Activated T-helper 1 cell treated with anti-CD3 and anti-CD28 coated beads, Interleukin-2, amount 50 U/mL, for 16 hours (primary cell): ENCODE results near the gene MAP3K3.

Source experiments
- DNase-seq, 2 donors: peaks; one replicate each; pipeline ENCODE4 v3.0.0-alpha.2; 2020; ENCODE audit warnings: low read depth in 1 of 2, low spot score in 1 of 2

The MAP3K3 gene

DNA sequence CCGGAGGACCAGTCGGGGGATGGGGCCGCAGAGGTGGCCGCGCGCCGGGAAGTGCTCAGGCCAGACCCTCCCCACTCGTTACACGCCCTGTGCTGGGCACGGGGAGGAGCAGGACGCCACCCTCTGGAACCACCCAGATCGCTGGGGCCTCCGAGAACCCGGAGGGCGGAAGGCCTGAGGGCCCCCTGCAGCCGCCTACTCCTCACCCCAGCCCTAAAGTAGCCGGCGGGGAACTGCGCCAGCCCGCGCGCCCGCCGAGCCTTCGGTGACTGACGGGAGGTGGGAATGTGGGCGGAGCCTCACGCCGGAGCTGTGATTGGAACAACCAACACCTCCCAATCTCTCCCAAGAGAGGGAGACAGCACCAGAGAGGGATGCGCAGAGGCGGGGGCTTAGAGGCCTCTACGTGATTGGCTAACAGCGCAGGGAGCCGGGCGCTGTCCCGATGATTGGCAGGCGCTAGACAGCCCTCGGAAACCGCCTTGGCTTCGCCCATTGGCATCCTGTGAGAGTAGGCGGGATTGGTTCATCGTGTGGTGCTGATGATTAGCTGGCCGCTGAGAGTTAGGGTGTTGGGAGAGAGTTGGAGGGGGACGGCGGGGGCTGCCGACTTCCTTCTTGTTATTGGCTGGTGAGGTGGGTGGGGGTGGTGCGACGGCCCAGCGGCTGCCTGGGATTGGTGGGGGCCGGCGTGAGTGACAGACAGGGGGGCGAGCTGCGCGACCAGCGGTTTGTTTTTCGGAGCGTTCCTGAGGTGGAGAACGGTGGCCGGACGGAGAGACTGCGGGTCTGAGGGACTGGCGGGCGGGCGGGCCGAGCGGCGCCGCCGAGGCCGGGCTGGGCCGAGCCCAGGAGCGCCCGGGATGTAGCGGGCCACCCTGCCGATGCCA is at the start of gene MAP3K3:
Gene MAP3K3 (plus strand): TSS at position 734 of the 890 bp plus-strand sequence. CDS start 343 bp downstream, outside the sequence.
- DNase-seq = peak; percentile 92 to 95

DNA sequence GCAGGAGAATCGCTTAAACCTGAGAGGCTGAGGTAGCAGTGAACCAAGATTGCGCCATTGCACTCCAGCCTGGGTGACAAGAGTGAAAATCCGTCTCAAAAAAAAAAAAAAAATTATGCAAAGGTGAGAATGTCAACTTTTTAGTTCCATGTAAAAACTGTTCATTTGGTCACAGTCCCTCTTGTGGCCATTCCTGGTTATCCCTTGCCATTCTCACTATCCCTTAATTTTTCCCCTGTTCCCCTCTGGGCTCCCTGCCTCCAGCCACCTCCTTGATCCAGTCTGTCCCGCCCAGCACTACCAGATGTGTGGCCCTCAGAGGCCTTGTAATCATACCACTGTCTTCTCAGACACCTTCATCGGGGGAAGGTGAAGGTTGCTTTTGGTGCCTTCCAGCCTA is 48.6 kb upstream of the MAP3K3 start:
- DNase-seq = no peak

DNA sequence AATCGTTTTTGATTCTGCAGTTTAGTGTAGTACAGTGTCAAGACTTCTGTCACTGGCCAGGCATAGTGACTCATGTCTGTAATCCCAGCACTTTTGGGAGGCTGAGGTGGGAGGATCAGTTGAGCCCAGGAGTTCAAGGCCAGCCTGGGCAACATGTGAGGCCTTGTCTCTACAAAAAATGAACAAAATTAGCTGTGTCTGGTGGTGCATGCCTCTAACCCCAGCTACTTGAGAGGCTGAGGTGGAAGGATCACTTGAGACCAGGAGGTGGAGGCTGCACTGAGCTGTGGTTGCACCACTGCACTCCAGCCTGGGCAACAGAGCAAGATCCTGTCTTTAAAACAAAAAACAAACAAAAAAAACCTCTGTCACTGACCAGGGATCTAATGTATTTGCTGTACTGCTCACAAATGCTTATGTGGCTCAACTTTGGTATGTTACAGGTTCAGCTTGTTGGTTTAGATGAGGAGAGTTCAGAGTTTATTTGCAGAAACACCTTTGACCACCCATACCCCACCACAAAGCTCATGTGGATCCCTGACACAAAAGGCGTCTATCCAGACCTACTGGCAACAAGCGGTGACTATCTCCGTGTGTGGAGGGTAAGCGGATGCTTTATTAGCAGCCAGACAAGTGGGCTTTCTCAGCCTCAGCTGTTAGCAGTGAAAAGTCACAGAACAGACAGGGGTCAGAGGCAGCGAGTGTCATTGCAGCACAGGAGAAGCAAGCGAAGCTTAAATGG is 44.0 kb upstream of the MAP3K3 start:
- DNase-seq = no peak

DNA sequence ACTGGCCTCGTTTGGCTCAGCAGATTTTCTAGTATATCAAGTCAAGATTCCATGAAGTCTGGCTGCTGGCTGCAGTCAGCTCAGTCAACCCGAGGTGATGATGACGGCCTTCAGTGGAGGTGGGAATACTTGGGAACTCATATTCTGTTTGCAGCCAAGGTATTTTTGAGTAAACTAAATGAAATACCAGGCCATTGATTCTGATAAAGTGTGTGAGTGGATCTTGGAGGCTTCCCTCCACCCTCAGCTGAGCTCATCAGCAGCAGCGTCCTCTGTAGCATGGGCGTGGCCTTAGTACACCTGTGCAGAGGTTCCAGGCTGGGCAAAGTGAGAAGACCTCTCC is 43.5 kb upstream of the MAP3K3 start:
- no peak for DNase-seq

DNA sequence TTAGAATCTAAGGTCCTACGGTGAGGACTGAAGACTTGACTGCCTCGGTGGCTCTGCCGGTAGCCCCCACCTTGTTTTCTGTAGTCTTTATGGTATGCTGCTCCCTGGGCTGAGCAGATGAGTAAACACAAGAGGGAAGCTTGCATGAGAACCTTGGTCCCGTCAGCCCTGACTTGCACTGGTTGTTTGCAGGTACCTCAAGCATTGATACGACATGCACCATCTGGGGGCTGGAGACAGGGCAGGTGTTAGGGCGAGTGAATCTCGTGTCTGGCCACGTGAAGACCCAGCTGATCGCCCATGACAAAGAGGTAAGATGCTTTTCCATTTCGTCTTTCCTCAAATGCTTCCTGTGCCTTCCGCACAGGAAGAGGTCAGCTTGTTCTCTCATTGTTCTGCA is 42.6 kb upstream of the MAP3K3 start:
- no peak for DNase-seq

DNA sequence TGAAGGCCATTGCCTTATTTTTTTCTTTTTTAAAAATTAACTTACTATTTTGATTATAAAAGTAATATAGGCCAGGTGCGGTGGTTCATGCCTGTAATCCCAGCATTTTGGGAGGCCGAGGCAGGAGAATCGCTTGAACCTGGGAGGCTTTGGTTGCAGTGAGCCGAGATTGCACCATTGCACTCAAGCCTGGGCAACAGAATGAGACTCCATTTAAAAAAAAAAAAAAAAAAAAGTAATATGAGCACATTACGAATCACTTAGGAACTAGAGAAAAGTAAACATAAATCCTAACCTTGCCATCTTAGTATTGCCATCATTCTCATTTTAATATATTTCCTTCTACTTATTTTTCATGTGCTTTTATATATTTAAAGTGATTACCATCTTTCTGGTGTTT is 34.4 kb upstream of the MAP3K3 start:
- no peak for DNase-seq

DNA sequence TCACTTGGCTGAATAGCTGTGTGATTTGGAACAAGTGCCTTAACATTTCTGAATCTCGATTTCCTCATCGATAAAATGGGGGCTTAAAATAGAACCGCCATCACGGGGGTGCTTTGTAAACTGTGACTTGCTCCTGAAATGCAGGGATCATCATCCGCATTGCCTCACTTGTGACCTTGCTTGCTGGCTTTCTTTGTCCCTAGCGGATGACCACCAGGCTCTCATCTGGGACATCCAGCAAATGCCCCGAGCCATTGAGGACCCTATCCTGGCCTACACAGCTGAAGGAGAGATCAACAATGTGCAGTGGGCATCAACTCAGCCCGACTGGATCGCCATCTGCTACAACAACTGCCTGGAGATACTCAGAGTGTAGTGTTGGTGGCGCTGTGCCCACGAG is 33.4 kb upstream of the MAP3K3 start:
- DNase-seq = no peak

DNA sequence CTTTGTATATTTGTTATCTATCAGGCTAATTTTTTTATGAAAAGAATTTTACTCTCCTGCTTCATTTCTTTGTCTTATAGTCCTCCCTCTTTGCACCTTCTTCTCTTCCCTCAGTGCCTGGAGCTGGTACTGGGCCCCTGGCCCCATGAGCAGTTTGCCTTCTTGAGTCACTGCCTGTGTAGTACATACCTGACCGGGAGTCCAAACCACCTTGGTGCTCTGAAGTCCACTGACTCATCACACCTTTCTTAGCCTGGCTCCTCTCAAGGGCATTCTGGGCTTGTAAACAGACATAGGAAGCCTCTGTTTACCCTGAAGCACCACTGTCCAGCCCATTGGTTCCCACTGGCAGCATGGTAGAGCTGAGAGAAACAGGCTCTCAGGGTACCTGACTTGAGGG is 32.6 kb upstream of the MAP3K3 start:
- no peak for DNase-seq

DNA sequence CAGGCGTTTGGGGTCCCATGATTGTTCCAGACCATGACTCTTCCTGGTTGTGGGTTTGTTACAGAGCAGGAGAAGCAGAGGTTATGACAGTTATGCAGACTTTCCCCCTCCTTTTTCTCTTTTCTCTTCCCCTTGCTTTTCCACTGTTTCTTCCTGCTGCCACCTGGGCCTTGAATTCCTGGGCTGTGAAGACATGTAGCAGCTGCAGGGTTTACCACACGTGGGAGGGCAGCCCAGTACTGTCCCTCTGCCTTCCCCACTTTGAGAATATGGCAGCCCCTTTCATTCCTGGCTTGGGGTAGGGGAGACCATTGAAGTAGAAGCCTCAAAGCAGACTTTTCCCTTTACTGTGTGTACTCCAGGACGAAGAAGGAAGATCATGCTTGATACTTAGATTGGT is 29.4 kb upstream of the MAP3K3 start:
- DNase-seq = no peak

DNA sequence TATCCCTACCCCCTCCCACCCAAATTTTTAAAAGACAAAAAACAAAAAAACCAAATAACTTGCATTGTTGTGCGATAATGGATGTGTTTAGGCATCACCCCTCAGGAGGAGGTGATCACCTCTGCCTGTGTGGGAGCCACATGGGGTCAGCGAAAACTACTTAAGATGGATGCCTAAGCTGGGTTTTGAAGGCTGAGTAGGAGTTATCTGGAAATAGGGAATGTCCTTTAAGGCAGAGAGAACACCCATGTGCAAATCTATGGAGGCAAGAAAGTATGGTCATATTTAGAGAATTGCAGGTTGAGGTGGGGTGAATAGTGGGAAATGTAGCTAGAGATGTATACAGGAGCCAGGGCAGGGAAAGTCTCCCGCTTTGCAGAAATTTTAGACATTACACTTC is 27.1 kb upstream of the MAP3K3 start:
- no peak for DNase-seq

DNA sequence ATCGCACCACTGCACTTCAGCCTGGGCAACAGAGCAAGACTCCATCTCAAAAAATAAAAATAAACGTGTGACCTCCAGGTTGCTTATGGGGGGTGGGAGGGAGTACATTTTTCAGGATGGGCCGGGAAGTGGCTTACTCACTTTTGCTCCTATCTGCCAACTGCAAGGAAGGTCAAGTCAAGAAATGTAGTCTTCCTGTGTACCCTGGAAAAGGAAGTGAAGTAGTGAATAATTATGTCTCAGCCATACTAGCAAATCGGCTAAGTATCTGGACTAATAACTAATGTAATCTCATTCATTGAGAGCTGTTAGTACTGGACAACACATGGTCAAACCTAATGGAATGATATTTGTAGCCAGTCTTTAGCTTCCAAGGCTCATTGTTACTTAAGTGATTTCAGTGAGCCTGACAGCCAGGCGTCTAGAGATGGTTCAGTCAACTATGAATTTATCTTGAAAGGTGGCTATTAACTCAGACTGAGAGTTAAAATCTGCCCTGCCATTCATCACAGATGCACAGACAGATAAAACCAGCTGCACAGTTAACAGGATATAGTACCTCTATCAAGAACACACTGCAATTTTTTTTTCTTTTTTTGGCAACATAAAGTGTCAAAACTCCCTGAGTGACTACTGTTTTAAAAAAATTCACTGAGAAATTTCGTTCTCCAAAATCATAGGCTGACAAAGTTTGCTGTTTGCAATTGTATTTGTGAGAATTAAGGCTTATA is 25.2 kb upstream of the MAP3K3 start:
- DNase-seq = no peak

DNA sequence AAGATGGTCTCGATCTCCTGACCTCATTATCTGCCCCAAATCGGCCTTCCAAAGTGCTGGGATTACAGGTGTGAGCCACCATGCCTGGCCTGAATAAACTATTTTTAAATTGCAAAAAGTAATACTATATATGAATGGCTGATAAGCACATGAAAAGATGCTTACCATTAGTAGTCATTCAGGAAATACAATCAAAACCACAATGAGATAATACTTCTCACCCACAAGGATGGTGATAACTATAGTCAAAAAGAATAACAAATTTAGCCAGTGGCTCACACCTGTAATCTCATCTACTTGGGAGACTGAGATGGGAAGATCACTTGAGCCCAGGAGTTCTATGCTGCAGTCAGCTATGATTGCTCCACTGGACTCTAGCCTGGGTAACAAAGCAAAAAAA is 23.9 kb upstream of the MAP3K3 start:
- DNase-seq = no peak

DNA sequence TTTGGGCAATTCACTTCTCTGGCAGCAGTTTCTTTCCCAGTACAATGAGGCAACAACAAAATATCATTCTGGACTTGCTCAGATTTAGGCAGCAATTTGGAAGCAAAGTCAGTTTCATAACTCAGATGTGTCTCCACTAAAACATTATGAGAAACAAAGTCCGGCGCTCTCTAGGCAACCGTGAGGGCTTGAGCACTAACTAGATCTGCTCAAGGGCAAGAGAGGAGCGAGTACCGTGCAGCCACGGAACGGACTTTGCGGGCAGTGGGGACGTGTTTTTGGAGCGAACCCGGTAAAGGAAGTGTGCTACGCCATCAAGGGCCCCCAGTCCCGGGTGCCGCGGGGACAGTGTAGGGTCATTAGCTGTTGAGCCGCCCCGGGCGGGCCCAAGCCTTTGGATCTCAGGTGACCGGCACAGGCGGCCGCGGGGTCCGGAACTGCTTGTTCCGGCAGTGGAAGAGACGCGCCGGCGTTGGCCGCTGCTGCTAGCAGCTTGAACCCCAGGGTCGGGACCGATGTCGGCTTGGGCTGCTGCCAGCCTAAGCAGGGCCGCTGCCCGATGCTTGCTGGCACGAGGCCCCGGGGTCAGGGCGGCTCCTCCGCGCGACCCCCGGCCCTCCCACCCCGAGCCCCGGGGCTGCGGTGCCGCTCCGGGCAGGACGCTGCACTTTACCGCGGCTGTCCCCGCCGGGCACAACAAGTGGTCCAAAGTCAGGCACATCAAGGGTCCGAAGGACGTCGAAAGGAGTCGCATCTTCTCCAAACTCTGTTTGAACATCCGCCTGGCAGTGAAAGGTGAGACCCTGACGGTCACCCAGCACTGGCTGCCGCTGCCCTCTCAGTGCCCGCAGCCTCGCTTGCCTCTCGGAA is 21.4 kb upstream of the MAP3K3 start, which contains the start of gene TACO1:
Gene TACO1 (plus strand): TSS at position 327 of the 870 bp plus-strand sequence. CDS start 189 bp downstream, at position 516.
- DNase-seq = peak; percentile 52 to 57

DNA sequence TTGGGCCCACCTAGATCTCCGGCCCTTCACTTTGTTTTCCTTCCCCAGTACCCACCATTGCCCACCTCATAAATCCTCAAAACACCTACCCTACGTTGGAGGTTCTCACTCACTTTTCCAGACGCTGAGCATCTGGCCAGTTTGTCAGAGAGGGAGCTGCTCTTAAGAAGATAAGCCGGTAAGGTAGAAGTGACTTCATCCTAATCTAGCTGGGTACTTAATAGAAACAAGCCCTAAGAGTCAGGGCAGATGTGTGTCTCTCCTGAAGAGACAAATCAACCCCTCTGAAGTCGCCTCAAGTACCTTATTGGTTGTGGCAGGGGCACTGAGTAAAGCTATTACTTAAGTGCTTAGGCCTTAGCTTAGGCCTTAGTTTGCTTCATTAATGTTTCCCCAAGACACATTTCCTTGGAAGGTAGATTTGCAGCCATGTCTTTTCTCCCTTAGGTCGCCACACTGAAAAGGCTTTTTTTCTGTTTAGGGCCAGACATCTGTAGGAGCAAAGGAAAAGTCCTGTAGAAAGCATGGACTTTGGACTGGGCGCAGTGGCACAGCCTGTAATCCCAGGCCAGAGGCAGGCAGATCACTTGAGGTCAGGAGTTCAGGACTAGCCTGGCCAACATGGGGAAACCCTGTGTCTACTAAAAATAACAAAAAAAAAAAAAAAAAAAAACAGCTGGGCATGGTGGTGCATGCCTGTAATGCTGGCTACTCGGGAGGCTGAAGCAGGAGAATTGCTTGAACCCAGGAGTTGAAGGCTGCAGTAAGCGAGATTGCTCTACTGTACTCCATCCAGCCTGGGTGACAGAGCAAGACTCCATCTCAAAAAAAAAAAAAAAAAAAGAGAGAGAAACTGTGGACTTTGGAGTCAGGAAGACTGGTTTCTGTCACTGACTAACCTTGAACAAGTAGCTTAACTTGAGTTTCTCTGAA is 20.5 kb upstream of the MAP3K3 start:
- DNase-seq = no peak

DNA sequence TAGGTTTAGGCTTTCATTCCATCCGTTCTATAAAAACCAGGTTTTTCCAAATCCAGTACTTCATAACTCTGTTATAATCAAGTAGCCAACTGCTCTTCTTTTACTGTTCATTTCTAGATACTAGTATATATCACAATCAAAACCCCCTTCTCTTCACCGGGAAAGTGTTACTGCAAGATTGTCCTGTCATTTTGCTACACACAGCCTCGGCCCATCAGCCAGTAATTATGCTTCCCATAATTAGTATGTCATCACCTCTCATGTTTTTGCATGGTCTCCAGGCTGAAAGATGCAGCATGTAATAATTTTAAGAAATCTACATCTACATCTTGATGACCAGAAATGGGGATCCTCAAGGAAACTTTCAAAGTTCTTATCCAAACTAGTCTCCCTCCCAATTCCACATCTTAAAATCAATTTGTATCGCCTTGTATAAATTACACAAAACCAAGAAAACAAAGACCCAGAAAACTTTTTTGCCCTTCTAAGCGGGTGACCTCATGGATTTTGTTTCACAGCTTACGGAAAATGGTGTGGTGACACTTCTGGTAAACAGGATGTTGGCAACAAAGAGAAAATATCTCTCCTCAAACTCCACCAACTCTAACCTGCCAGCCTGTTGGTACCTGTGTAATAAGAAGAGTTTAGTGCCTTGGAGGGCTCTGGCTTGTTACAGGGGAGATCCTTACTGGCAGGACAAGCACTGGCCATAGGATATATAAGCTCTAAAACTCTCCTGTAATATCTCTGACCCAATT is 12.2 kb upstream of the MAP3K3 start:
- no peak for DNase-seq

DNA sequence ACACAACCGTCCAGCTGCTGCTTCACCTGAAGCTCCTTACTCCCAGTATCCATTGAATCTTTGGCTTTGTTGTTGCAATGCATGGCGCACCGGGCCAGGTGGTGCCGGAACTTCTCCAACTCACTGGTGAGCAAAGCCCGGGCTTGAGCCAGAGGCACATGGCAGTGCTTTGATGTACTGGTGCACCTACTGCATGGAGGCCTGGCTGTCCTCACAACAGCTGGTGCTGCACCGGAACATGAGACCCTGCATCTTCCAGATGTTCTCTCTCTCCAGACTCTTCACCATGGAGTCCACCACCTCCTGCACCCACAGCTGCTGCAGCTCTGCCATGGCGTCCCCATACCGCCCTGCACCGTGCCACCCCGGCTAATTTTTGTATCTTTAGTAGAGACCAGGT is 11.4 kb upstream of the MAP3K3 start:
- DNase-seq = no peak

DNA sequence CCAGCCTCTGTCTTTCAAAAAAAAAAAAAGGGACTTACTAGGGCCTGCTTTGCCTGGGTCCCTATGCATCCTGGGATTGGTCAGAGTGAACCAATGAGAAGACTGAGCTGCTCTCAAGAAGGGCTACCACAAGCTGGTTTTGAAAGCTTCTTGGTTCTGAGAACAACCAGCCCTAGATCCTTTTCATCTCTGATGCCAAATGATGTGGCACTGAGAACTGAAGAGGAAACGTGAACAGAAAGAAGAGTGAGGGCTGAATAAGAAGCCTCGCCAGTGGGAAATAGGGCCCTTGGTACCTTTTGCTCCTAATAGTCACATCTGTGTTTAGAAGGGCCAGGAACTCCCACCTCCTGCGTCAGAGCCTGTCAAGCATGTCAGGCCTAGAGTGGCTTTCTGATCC is 10.9 kb upstream of the MAP3K3 start:
- no peak for DNase-seq

DNA sequence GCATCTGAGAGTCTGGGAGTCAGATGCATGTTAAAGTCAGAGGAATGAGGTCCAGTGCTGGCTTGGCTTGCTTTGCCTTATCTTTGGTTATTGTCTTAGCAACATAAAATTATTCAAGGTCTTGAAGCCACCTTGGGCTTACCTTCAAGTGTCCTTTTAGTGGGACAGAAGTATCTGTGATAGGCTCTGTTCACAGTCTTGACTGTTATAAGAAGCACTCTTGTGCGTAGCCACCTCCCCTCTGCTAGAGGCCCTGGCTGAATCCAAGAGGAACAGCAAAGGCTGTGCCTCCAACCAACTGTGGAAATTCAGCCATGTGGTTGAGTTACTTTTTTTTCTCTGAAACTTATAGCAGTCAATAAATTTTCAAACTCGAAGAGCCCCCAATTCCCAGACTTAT is 8.6 kb upstream of the MAP3K3 start:
- DNase-seq = no peak

DNA sequence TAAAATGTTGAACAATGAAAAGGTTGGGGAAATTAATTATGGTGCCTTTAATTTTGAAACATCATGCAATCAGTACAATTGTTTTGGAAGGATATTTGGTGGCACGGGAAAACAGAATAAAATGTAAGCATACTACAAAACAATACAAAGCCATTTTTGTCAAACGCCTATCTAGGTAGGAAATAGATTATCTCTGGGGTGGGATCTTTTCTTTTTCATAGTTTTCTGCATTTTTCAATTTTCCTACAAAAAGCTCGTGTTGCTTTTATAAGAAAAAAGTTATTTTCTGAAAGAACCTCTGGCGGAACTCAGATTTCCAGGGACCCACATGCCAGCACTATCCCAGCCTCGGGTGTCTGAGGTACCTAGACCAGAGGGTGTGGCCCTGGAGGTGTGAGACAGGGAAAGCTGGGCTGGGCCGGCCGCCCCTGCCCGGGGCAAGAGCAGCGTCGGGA is 961 bp upstream of the MAP3K3 start:
- no peak for DNase-seq
